ENCODE data around the gene ETHE1.

DNA sequence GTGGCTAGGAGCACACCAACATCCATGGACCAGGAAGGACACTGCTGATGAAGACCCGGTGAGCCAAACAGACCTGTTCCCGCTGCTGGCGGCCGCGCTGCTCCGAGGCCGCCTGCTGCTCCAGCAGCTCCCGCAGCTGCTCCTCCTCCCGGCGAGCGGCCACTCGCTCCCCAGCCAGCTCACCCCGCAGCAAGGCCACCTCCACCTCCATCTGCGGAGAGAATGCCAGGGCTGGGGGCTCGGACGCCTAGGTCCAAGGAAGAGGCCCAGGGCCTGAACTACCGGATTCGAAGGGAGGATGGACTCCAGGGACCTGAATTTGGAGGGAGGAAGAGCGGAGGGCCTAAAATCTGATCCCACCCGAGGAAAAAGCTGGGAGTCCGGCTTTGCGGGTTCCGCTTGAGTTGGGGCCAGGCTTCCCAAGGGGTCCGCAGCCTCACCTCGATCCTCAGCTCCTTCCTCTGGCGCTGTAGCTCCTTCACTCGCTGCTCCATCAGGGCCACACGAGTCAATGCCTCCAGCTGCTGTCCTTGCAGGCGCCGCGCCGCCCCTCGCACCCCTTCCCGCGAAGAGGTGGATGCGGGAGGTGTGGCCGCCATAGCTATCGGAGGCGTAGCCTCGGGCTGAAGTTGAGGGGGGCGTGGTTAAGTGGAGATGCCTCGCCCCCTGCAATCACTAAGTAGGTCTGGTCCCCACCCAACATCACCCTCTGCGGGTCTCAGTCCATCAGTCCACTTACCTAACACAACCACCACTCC, 25.2 kb downstream of the ETHE1 start:
- TF ChIP-seq CTCF (conservative IDR thresholded peaks at IDR 0.05 in 1 of 2, IDR thresholded peaks at IDR 0.05 in 1 of 2; ENCODE audit: extremely low read depth in 1 of 2, insufficient read depth in 1 of 2, low read depth in 1 of 2, low read length in 2 of 2) (no peak), EZH2 (IDR thresholded peaks at IDR 0.05; ENCODE audit: borderline replicate concordance, low read length) (no peak)
